Measurements from ENCODE around the gene ADAM10. TPM values are rescaled to one million over a fixed set of nuclear protein-coding genes. Genes with fewer than 3 reads are reported as not detected.

Gene ADAM10
- polyA plus RNA-seq, 1 donor, result 110 TPM

DNA sequence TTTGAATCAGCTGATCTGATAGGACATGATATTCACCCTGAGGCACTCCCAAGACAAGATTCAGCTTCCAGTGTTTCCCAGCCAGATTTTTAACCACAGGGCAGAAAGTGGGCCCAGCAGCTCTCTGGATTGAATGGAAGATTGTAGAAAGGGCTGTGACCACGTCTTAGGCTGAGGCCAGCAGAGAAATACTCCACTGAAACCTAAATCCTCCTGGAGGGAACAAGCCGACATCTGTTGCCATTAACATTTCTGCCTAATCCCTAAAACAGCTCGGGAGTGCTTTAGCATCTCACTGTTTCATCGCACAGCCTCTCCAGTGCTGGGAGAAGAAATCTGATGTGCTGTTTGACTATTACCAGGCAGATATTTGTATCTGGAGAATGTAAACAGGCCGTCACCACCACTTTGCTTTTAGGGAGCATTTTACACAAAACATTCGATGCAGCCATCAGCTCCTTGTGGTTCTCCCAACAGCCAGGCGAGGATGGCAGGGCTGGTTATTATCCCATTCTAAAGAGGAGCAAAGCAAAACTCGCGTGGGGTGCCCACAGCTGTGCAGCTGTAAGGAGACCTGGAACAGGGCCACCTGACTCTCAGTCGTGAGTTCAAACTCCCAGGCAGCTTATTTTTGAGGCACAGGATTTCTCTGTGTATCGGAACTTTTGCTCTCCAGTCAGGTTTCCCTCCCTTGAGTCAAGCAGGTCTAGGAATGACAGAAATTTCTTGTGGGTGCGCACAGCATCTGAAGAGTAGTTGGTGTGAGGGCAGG lies 200.3 kb downstream of the ADAM10 start:
- H3K4me1 ChIP-seq (ENCODE audit: control insufficient read depth, insufficient read depth, low read length), result peaks cover 15% of the 10 kb centered on the region
- no CpG with 5 or more reads among the region's 12 CpGs for WGBS (ENCODE audit: insufficient coverage, low lambda C conversion rate)
- H3K27ac ChIP-seq (ENCODE audit: low read length), result no peak overlapping the region
- no peaks in the 10 kb centered on the region for H3K27me3 ChIP-seq (ENCODE audit: control insufficient read depth, insufficient read depth, low read length)
- H3K36me3 ChIP-seq (ENCODE audit: control insufficient read depth, insufficient read depth, low read length), result no peaks in the 10 kb centered on the region
- H3K4me3 ChIP-seq (ENCODE audit: low read length), result no peak overlapping the region
- DNase-seq, result no peak
- H3K9me3 ChIP-seq (ENCODE audit: control insufficient read depth, low read depth, low read length), result no peaks in the 10 kb centered on the region

DNA sequence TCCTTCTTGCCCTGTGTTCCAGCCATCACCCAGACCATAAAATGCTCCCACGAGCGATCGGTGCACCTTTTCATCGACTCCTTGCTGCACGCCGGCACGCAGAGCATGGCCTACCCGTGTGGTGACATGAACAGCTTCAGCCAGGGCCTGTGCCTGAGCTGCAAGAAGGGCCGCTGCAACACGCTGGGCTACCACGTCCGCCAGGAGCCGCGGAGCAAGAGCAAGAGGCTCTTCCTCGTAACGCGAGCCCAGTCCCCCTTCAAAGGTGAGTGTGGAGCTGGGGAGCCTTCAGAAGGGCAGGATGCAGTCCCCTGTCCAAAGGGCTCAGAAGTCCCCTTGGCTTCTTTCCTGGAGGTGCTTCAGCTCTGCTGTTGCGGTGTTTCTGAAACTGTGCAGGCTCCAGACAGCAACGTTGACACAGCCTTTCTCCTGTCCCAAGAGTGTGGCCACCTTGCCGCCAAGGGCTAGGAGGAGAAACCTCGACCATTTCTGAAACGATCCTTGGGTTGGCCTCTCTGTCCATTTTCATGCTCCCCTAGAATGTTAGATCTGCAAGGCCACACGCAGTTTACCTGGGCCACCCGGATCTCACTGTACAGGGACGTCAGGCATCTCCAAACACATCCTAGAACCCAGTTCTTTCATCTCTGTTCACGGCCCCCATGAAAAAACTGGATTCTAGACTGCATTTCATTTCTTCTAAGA lies 201.0 kb downstream of the ADAM10 start:
- DNase-seq, result no peak
- WGBS (ENCODE audit: insufficient coverage, low lambda C conversion rate), result no CpG with 5 or more reads among the region's 26 CpGs

DNA sequence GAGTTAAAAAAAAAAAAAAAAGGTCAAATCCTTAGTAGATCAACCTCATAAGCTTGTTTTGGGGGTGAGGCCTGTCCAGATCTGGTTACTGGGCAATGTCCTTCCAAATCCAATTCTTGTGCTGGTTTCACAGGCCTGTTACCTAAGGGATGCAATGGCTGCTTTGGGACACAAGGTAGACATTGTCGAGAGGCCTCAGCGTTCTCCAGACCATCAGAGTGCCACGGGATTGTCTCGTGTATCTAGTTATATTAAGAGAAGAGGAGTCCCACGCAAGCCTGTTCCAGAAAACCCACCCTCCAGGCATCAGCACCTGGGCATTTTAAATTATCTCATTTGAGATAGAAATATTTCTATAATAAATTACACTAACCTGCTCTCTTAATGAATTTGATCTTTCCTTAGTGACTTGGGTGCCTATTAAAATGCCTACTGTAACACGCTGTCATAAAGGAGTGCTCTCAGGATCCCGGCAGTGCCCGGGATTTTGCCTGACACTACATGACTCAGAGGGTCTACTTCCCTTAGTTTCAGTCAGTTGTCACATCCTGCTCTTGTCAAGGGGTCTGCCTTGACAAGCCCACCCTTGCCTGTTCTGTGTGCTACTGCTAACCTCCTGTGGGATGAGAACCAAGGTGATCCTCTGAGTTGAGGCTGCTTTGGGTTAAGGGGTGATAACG lies 201.7 kb downstream of the ADAM10 start:
- peaks cover 14% of the 10 kb centered on the region for H3K4me1 ChIP-seq (ENCODE audit: control insufficient read depth, insufficient read depth, low read length)
- H3K4me3 ChIP-seq (ENCODE audit: low read length), result no peak overlapping the region
- H3K36me3 ChIP-seq (ENCODE audit: control insufficient read depth, insufficient read depth, low read length), result no peaks in the 10 kb centered on the region
- no peaks in the 10 kb centered on the region for H3K27me3 ChIP-seq (ENCODE audit: control insufficient read depth, insufficient read depth, low read length)
- no peak for DNase-seq
- H3K9me3 ChIP-seq (ENCODE audit: control insufficient read depth, low read depth, low read length), result no peaks in the 10 kb centered on the region
- no CpG with 5 or more reads among the region's 9 CpGs for WGBS (ENCODE audit: insufficient coverage, low lambda C conversion rate)
- H3K27ac ChIP-seq (ENCODE audit: low read length), result no peak overlapping the region

More for the DNA sequence above, 201.0 kb downstream of the ADAM10 start:
- peaks cover 15% of the 10 kb centered on the region for H3K4me1 ChIP-seq (ENCODE audit: control insufficient read depth, insufficient read depth, low read length)
- H3K9me3 ChIP-seq (ENCODE audit: control insufficient read depth, low read depth, low read length), result no peaks in the 10 kb centered on the region
- no peak overlapping the region for H3K4me3 ChIP-seq (ENCODE audit: low read length)
- H3K27me3 ChIP-seq (ENCODE audit: control insufficient read depth, insufficient read depth, low read length), result no peaks in the 10 kb centered on the region
- no peak overlapping the region for H3K27ac ChIP-seq (ENCODE audit: low read length)
- H3K36me3 ChIP-seq (ENCODE audit: control insufficient read depth, insufficient read depth, low read length), result no peaks in the 10 kb centered on the region

DNA sequence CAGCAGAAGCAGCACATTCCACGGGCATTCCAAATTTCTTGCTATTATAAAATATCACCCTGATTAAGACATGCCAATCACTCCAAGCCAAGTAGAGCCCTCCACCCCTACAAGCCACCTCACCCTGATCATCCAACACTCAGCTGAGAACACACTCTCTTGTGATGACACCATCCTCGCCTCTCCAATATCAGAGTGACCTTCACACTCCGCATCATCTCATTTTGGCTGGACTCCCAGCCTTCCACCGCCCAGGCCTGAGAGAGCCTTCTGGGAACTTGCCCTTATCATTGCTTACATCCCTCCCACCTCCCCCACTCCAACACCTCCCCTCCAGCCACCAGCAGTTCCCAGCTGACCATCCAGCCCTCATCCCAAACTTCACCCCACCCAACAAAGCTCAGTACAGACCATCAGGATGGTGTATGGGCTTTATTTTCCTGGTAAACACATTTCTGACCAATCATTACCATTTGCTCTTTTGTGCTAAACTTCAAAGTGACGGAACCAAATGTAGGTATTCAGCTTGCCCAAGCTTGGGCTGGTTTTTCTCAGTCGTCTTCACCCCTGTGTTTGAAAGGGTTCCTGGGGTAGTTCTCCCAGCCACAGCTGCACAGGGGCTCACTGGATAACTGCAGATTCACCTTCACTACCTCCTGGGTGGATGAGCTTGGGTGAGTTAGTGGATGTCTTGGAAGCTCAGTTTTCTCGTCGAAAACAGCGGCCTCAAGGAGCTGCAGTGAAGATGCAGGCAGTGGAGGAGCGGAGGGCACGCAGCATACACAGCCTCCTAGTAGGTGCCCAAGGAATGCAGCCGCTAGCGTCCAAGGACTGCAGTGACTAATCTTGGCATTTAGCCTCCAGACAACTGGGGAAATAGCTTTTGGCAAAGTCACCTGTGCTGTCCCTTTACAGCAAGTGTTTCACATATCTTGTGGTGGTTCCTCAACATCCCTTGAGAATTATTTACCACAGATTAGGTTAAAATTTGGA lies 202.6 kb downstream of the ADAM10 start:
- H3K27ac ChIP-seq (ENCODE audit: low read length), result no peak overlapping the region
- no peak for DNase-seq
- no peaks in the 10 kb centered on the region for H3K36me3 ChIP-seq (ENCODE audit: control insufficient read depth, insufficient read depth, low read length)

DNA sequence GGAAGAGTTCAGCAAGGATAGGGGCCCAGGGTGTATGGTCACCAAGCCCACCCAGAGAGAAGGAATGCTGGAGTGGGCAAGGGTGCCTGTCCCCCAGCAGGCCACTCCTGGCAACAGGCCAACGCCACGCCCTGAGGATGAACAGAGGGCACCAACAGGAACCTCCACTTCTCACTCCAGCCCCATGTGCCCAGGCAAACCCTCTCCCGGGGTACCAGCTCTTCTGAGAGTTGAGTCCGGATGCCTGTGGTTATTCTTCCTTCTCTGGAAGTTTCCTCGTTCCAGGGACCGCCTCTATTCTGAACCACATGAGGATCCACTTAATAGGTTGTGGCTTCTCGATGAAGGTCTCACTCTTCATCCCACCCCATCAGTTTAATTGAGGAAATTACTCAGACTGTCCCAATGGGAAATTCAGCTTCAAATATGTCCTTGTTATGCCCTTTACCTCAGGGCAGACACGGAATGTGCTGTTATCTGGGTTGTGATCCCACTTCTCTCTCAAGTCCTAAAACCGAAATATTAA lies 203.4 kb downstream of the ADAM10 start:
- Histone ChIP-seq H3K27me3 (ENCODE audit: control insufficient read depth, insufficient read depth, low read length) (no peaks in the 10 kb centered on the region), H3K4me3 (ENCODE audit: low read length) (no peak overlapping the region), H3K4me1 (ENCODE audit: control insufficient read depth, insufficient read depth, low read length) (no peaks in the 10 kb centered on the region), H3K27ac (ENCODE audit: low read length) (no peak overlapping the region), H3K36me3 (ENCODE audit: control insufficient read depth, insufficient read depth, low read length) (no peaks in the 10 kb centered on the region), H3K9me3 (ENCODE audit: control insufficient read depth, low read depth, low read length) (no peaks in the 10 kb centered on the region)
- WGBS (ENCODE audit: insufficient coverage, low lambda C conversion rate), result no CpG with 5 or more reads among the region's 9 CpGs
- no peak for DNase-seq

More for the DNA sequence above, 202.6 kb downstream of the ADAM10 start:
- Histone ChIP-seq H3K4me1 (ENCODE audit: control insufficient read depth, insufficient read depth, low read length) (peaks cover 6% of the 10 kb centered on the region), H3K4me3 (ENCODE audit: low read length) (no peak overlapping the region), H3K9me3 (ENCODE audit: control insufficient read depth, low read depth, low read length) (no peaks in the 10 kb centered on the region), H3K27me3 (ENCODE audit: control insufficient read depth, insufficient read depth, low read length) (no peaks in the 10 kb centered on the region)
- no CpG with 5 or more reads among the region's 13 CpGs for WGBS (ENCODE audit: insufficient coverage, low lambda C conversion rate)

DNA sequence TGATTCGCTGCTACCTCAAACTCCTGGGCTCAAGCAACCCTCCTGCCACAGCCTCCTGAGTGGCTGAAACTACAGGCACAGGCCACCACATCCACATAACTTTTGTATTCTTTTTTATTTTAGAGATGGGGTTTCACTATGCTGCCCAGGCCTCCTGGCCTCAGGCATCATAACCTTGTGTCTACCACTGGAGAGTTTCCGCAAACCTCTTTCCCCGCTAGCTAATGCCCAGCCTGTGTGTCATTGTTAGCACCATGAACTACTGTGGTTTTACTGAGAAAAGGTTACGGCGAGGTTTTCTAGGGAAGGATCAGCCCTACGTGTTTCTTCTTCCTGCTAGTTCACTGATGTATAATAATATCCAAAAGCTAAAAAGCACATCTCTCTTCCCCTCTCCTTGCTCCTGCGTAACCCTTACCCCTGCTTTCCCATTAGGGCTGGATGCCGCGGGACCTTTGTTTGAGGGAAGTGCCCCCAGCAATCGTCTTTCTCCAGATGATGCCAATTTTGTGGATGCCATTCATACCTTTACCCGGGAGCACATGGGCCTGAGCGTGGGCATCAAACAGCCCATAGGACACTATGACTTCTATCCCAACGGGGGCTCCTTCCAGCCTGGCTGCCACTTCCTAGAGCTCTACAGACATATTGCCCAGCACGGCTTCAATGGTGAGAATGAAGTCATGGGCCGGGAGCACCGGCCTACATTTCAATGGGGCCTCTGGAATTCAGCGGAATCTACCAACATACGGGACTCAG lies 204.0 kb downstream of the ADAM10 start:
- no peak for DNase-seq
- Histone ChIP-seq H3K27me3 (ENCODE audit: control insufficient read depth, insufficient read depth, low read length) (no peaks in the 10 kb centered on the region), H3K4me1 (ENCODE audit: control insufficient read depth, insufficient read depth, low read length) (no peaks in the 10 kb centered on the region), H3K4me3 (ENCODE audit: low read length) (no peak overlapping the region), H3K9me3 (ENCODE audit: control insufficient read depth, low read depth, low read length) (no peaks in the 10 kb centered on the region), H3K36me3 (ENCODE audit: control insufficient read depth, insufficient read depth, low read length) (no peaks in the 10 kb centered on the region), H3K27ac (ENCODE audit: low read length) (no peak overlapping the region)
- WGBS (ENCODE audit: insufficient coverage, low lambda C conversion rate), result no CpG with 5 or more reads among the region's 18 CpGs

DNA sequence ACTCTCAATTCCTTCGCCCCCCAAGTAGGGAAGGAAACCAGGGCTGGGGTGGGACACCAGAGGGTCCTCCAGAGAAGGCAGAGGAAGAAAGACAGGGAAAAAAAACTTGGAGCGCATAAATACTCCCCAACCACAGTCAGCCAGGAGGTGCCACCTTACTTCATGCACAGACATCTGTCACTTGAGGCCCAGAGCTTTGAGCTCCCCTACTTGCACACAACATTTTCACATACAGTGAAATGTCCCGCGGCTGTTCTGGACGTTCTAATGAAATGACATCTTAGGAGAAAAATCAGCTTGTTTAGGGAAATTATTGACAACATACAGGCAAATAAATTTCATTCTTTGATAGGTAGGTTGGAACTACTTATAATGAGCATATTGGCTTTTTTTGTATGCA lies 204.8 kb downstream of the ADAM10 start:
- Histone ChIP-seq H3K4me1 (ENCODE audit: control insufficient read depth, insufficient read depth, low read length) (no peaks in the 10 kb centered on the region), H3K9me3 (ENCODE audit: control insufficient read depth, low read depth, low read length) (no peaks in the 10 kb centered on the region), H3K36me3 (ENCODE audit: control insufficient read depth, insufficient read depth, low read length) (no peaks in the 10 kb centered on the region), H3K27ac (ENCODE audit: low read length) (no peak overlapping the region), H3K4me3 (ENCODE audit: low read length) (no peak overlapping the region), H3K27me3 (ENCODE audit: control insufficient read depth, insufficient read depth, low read length) (no peaks in the 10 kb centered on the region)
- no peak for DNase-seq
- no CpG with 5 or more reads among the region's 5 CpGs for WGBS (ENCODE audit: insufficient coverage, low lambda C conversion rate)

DNA sequence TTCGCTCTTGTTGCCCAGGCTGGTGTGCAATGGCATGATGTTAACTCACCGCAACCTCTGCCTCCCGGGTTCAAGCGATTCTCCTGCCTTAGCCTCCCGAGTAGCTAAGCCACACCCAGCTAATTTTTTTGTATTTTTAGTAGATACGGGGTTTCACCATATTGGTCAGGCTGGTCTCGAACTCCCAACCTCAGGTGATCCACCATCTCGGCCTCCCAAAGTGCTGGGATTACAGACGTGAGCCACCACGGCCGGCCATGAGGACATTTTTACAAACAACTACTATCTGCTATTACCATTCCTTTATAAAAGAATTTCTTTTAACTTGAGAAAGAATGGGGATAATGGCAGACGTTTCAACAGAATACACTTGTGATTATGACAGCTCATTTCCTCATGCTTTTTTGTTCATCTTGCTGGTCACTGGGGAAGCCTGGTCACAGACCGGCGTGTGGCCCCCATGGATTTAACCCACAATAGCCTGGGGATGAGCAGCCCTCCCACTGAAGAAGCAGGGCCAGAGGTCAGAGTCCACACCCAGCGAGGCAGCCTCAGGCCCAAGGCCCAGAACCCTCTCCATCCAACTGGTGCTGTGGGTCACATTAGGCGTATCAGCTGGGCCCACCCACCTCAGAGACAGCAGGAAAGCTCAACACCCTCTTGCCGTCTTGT lies 205.7 kb downstream of the ADAM10 start:
- no peaks in the 10 kb centered on the region for H3K27me3 ChIP-seq (ENCODE audit: control insufficient read depth, insufficient read depth, low read length)
- DNase-seq, result no peak
- H3K4me3 ChIP-seq (ENCODE audit: low read length), result no peak overlapping the region
- no peak overlapping the region for H3K27ac ChIP-seq (ENCODE audit: low read length)
- H3K36me3 ChIP-seq (ENCODE audit: control insufficient read depth, insufficient read depth, low read length), result no peaks in the 10 kb centered on the region
- WGBS (ENCODE audit: insufficient coverage, low lambda C conversion rate), result 100% methylated on average over 2 of the region's 17 CpGs
- H3K4me1 ChIP-seq (ENCODE audit: control insufficient read depth, insufficient read depth, low read length), result no peaks in the 10 kb centered on the region
- no peaks in the 10 kb centered on the region for H3K9me3 ChIP-seq (ENCODE audit: control insufficient read depth, low read depth, low read length)
